COLO829 (cell line): ENCODE results near the gene TP63.
A peak's percentile ranks its signal among the peaks of the same experiment; 100 is the strongest.

ENCODE experiments used
- DNase-seq: peaks from one replicate; pipeline ENCODE4 v3.0.0; 2012; ENCODE audit warnings: low spot score

TP63 gene

GRCh38 chr3:189927975-189928895 lies 297.0 kb downstream of the TP63 start:
- no peak for DNase-seq

GRCh38 chr3:189936201-189936945 lies 305.2 kb downstream of the TP63 start:
- no peak for DNase-seq

- DNase-seq = no peak
These were observed 306.3 kb downstream of the TP63 start for GRCh38 chr3:189937302-189938127.

GRCh38 chr3:189941125-189941524 lies 309.9 kb downstream of the TP63 start:
- no peak for DNase-seq

- DNase-seq = peak; percentile 68
These were observed 310.5 kb downstream of the TP63 start for GRCh38 chr3:189941679-189942078.

- DNase-seq = no peak
These were observed 311.8 kb downstream of the TP63 start for GRCh38 chr3:189942948-189943347.

GRCh38 chr3:189944285-189945145 lies 313.3 kb downstream of the TP63 start:
- DNase-seq = peak; percentile 48

- DNase-seq = no peak
These were observed 314.9 kb downstream of the TP63 start for GRCh38 chr3:189945935-189946709.
